GM12878 (cell line): ENCODE data around the gene RHBG.

Experiments used
- CTCF ChIP-seq, 3 experiments: IDR thresholded peaks in 2 of 3; conservative IDR thresholded peaks in 1 of 3; 2 replicates each; pipeline ENCODE4 v1.5.1; 2011; ENCODE audit warnings: low read depth in 3 of 3, low read length in 3 of 3, mild to moderate bottlenecking in 3 of 3, control low read depth in 2 of 3, moderate library complexity in 2 of 3, inconsistent platforms in 1 of 3, mixed read lengths in 1 of 3; ENCODE audit not compliant: control insufficient read depth in 2 of 3, insufficient read depth in 1 of 3; ENCODE audit errors: extremely low read depth in 1 of 3
- EZH2 ChIP-seq: IDR thresholded peaks from 2 replicates; pipeline ENCODE4 v1.6.1; 2012; ENCODE audit warnings: low read depth, mild to moderate bottlenecking, control low read depth, inconsistent platforms, low read length, borderline replicate concordance; ENCODE audit not compliant: control insufficient read depth
- NFIC ChIP-seq: IDR thresholded peaks from 2 replicates; pipeline ENCODE4 v1.6.1; 2012; ENCODE audit warnings: low read depth, mild to moderate bottlenecking, inconsistent platforms, low read length, moderate library complexity

- TF ChIP-seq EZH2 (no peak), NFIC (no peak), CTCF (IDR thresholded peaks at IDR 0.05 in 2 of 3, conservative IDR thresholded peaks at IDR 0.05 in 1 of 3; ENCODE audit: control insufficient read depth in 2 of 3, extremely low read depth in 1 of 3, insufficient read depth in 1 of 3, low read depth in 3 of 3, low read length in 3 of 3) (no peak)
Measured at GRCh38 chr1:156407760-156408159, 38.7 kb downstream of the RHBG start.
